SK-N-SH (cell line): ENCODE data around the gene PCSK5.

ENCODE experiments used
- CHD2 ChIP-seq: fragments of 150-350 bp; IDR thresholded peaks from 2 replicates; pipeline ENCODE4 v1.6.1; 2018; ENCODE audit warnings: low read length; ENCODE audit not compliant: partially characterized antibody
- FOSL2 ChIP-seq: IDR thresholded peaks from 2 replicates; pipeline ENCODE4 v1.4.0; 2012; ENCODE audit warnings: low read depth, mild to moderate bottlenecking, moderate library complexity, borderline replicate concordance
- JUND ChIP-seq: IDR thresholded peaks from 2 replicates; pipeline ENCODE4 v1.4.0; 2012
- MAX ChIP-seq: IDR thresholded peaks from 2 replicates; pipeline ENCODE4 v1.4.0; 2012; ENCODE audit warnings: low read depth
- POLR2AphosphoS5 ChIP-seq: IDR thresholded peaks from 2 replicates; pipeline ENCODE4 v1.6.1; 2012; ENCODE audit warnings: low read depth, low read length
- RAD21 ChIP-seq: IDR thresholded peaks from 2 replicates; pipeline ENCODE4 v1.6.1; 2012; ENCODE audit warnings: mild to moderate bottlenecking, low read length
- SMC3 ChIP-seq: IDR thresholded peaks from 2 replicates; pipeline ENCODE4 v1.6.1; 2012; ENCODE audit warnings: low read depth, low read length, improper control_type of control experiment
- TAF1 ChIP-seq: IDR thresholded peaks from 2 replicates; pipeline ENCODE4 v1.6.1; 2012; ENCODE audit warnings: low read depth, mild to moderate bottlenecking, low read length, moderate library complexity, borderline replicate concordance
- USF2 ChIP-seq: fragments of 150-350 bp; IDR thresholded peaks from 2 replicates; pipeline ENCODE4 v1.6.1; 2017; ENCODE audit warnings: antibody characterized with exemption, low read length, low read depth, borderline replicate concordance
- YY1 ChIP-seq: IDR thresholded peaks from 2 replicates; pipeline ENCODE4 v1.4.0; 2012; ENCODE audit warnings: low read depth, mild to moderate bottlenecking
- TF ChIP-seq, protein P1 (sequence below): fragments of 200-600 bp; sonication (generic); IDR thresholded peaks from 2 replicates; pipeline ENCODE4 v1.6.1; 2017; ENCODE audit warnings: antibody characterized with exemption, mild to moderate bottlenecking, moderate library complexity

DNA sequence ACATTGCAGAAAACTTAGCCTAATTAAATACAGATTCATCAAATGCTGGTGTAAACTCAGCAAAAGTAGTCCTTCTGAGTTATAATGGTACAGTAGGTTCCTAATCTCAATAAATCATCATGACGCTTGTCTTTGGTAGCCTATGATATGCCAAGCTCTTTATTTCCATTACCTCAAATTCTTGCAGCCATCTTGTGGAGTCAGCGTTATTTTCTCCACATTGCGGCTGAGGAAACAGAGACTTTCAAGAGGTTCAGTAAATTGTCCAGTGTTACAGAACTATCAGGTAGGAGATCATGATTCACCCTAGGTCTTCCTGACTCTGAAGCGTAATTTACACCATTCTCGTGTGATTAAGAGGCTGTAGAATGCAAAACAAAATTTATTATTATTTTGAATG, 237.2 kb downstream of the PCSK5 start:
- TF ChIP-seq, protein P1, sequence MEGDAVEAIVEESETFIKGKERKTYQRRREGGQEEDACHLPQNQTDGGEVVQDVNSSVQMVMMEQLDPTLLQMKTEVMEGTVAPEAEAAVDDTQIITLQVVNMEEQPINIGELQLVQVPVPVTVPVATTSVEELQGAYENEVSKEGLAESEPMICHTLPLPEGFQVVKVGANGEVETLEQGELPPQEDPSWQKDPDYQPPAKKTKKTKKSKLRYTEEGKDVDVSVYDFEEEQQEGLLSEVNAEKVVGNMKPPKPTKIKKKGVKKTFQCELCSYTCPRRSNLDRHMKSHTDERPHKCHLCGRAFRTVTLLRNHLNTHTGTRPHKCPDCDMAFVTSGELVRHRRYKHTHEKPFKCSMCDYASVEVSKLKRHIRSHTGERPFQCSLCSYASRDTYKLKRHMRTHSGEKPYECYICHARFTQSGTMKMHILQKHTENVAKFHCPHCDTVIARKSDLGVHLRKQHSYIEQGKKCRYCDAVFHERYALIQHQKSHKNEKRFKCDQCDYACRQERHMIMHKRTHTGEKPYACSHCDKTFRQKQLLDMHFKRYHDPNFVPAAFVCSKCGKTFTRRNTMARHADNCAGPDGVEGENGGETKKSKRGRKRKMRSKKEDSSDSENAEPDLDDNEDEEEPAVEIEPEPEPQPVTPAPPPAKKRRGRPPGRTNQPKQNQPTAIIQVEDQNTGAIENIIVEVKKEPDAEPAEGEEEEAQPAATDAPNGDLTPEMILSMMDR, result no peak
- TF ChIP-seq USF2, result no peak
- TF ChIP-seq POLR2AphosphoS5, result no peak
- no peak for TF ChIP-seq RAD21
- TF ChIP-seq FOSL2, result no peak
- no peak for TF ChIP-seq CHD2
- no peak for TF ChIP-seq YY1
- TF ChIP-seq SMC3, result no peak
- TF ChIP-seq JUND, result no peak
- no peak for TF ChIP-seq MAX
- no peak for TF ChIP-seq TAF1
